Stimulated activated naive CD4-positive, alpha-beta T cell treated with Interleukin-2 at 50 U/mL for 16 hours (primary cell): ENCODE measurements around the gene RETSAT.
"Not testable (repeated sequence)": the region's sequence is repeated elsewhere in the genome, so short reads cannot be mapped to it uniquely, and the experiment has no call there.

Source experiments
- DNase-seq: peaks from one replicate; lab custom pipeline; 2025; lab: John Stamatoyannopoulos, UW

RETSAT gene

DNA sequence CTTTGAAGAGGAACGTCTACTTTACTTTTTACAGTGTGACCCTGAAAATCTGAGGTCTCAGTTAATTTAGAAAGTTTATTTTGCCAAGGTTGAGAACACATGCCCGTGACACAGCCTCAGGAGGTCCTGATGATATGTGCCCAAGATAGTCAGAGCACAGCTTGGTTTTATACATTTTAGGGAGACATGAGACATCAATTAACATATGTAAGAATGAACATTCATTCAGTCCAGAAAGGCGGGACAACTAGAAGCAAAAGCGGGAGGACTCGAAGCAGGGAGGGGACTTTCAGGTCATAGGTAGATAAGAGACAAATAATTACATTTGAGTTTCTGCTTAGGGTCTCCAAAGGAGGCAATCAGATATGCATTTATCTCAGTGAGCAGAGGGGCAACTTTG, 23.9 kb upstream of the RETSAT start:
- no peak for DNase-seq

GRCh38 chr2:85377083-85377482, 22.8 kb upstream of the RETSAT start:
- no peak for DNase-seq

DNA sequence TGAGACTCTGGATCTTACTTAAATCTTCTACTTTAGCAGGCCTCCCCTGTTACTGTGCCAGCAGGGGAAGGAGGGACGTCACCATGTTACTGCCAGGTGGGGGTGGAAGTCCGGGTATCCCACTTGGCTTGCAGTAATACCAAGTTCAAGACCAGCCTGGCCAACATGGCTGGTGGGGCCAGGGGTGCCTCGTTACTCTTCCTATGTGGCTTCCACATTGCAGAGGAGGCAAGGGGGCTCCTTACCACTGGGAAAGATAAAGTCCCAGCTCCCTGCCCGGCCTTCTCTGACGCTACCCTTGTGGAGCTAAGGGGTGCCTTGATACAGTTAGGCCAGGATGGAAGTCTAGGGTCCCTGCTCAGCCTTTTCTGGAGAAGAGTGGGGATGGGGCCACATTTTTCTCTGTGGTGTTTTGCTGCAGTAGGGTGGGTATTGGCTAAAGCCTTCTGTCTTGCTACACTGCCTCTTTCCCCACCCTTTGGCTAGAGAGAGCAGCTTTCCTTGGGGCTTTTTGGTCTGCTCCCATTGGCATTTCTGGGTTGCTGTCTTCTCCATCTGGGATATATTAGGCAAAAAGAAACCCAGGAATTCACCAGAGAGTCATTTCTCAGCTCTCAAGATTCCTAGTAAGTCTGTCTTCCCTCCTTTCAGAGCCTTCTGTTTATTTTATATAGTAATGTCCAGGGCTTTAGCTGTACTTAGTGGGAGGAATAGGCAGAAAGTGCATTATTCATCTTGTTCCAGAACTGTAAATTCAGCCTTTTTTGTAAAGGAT, 22.1 kb upstream of the RETSAT start:
- DNase-seq, result no peak

- no peak for DNase-seq
Measured at GRCh38 chr2:85371045-85371444, 16.7 kb upstream of the RETSAT start.

DNA sequence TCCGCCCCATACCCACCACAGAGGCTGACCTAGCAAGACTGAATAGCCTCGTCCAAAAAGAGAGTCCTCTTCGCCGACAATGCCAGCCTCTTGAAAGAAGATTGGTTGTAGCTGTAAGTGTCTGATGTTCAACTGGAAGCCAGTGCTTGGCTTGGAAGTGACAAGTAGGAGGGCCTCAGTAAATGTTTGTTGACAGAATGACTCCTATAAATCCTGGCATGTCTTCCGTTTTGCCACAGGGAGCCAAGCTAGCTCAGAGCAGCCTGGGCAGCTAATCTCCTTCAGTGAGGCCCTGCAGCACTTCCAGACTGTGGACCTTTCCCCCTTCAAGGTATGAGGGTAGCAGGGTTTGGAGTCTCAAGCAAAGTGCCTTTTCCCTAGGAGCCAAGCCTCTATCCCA, 15.2 kb upstream of the RETSAT start:
- no peak for DNase-seq

- no peak for DNase-seq
Measured at GRCh38 chr2:85368921-85369320, 14.6 kb upstream of the RETSAT start.

DNA sequence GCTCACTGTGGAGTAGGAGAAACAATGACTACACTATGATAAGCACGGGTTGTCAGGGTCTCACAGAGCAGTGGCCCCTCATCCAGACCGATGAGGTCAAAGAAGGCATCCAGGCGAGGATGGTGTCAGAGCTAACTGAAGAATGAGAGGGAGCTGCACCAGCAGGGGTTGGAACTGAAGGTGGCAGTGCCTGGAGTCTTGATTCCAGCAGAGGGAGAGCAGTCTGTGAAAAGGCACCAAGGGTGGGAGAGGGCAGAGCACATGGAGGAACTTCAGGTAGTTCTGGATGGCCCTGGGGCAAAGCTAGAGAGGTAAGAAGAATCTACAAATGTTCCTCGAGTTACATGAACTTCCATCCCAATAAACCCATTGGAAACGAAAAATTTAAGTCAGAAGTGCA, 12.9 kb upstream of the RETSAT start:
- DNase-seq, result no peak

DNA sequence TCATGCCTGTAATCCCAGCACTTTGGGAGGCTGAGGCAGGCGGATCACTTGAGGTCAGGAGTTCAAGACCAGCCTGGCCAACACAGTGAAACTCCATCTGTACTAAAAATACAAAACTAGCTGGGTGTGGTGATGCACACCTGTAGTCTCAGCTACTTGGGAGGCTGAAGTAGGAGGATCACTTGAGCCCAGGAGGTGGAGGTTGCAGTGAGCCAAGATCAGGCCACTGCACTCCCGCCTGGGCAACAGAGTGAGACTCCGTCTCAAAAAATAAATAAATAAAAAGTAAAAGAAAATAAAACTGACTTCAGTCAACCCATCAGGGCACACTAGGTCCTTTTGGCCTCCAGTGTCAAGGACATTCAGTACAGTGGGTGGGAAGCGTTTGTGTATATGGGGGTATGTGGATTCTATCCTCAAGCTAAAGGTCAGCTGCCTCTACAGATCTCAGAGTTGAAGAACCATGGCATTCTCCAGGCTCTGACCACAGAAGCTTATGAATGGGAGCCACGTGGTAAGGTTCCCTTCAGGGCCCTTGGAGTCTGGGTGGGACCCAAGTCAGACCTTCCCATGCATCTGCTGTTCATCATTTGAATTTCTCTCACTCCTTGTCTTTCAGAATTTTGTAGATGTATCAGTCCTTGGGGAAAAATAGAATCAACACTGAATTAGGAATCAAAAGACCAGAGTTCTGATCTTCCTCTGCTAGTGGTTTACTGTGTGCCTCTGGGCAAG, 8.5 kb upstream of the RETSAT start:
- DNase-seq, result not testable (repeated sequence)

DNA sequence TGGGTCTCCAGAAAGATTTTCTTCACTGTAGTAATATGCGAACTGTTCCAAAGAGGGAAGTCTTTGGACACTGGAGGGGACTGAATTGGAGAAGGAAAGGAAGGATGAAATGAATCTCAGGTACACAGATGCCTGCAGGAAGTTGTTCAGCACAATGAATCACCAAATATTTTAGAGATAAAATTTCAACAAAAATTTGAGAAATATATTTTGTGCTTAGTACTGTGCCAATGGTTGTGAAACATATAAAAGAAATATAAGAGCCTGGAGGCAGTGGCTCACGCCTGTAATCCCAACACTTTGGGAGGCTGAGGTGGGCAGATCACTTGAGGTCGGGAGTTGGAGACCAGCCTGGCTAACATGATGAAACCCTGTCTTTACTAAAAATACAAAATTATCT, 3.4 kb upstream of the RETSAT start:
- DNase-seq, result no peak

DNA sequence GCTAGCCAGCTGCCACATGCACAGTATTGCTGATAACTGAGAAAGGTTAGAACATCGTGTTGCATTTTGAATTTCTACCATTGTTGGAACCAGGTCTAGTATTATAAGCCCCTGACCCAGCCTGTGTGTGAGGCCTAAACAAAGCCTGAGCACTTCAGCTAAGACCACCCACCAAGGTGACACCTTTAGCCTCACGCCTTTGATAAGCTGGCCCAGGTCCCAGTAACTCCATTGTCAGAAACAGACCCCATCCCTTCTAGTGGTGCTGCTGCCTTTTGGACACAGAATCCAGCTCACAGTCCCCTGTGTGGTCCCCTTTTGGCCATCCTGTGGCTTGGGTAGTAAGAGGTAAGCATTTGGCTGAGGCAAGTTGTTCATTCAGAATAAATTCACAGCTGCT, 1.9 kb upstream of the RETSAT start:
- DNase-seq, result no peak

DNA sequence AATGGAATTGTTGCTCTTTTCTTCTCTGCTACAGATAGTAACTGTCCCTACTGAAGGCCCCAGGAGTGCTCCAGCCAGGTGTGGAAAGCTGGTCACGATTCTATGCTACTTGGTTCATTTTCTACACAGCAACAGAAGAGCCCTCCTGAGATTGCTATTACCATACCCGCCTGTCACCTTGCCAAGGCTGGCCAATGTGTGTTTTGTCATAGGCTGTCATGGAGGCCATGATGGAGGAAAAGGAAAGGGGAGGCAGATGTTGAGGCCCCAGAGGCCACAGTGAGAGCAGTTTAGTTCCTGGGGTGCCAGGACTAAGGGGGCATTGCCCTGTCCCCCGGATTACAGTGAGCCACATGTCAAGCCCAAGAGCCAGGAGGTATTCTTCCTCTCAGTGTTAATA, 1.2 kb upstream of the RETSAT start:
- no peak for DNase-seq

GRCh38 chr2:85355073-85355410, 714 bp upstream of the RETSAT start:
- DNase-seq, result no peak

DNA sequence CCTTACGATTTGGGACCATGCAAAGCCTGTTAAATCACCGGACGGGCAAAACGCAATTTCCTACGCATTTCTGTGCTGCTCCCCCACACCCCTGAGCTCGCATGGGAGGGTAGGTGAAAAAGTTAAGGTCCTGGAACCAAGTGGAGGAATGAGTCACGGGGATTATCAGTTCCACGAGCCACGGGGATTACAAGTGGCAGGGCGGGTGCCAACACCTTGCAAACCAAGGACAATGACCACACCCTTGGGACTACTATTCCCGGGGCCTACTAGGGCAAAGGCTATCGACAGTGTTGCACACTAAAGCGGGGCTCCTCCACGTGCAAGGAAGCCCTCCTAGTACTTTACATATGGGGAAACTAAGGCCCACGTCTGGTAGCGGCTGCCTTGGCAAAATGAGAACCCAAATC, 447 bp downstream of the RETSAT start:
- no peak for DNase-seq

- DNase-seq, result no peak
Measured at GRCh38 chr2:85347599-85347998, 6.7 kb downstream of the RETSAT start.

GRCh38 chr2:85344356-85344954, 9.9 kb downstream of the RETSAT start:
- DNase-seq, result no peak

DNA sequence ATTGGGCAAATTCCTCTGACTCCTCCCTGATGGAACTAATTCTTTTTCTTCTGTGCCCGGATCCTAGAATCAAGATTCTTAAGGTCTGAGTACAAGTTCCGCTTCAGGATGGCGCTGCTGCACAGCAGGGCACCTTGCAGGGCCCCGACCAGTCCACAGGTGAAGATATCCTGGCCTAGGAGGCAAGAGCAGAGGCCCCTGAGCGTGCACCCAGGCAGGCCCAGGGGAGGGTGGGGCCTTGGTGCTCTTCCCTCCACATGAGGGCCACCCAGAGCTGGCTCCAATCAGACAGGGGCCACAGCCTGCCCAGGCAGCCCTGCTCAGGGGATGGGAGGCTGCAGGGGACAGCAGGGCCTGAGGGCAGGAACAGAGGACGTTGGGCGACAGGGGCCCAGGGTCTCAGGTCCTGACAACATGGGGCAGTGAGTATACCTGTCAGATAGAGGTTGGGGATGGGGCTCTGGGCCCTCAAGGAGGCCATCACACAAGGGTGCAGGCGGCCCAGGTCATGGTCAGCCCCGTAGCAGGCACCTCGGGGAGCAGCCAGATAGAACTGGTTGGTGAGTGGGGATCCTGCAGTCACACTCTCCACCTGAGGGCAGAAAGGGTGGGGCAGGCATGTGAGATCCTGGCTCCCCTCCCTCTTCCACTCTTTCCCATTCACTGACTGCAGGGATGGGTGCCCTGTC, 11.0 kb downstream of the RETSAT start:
- DNase-seq, result not testable (repeated sequence)

GRCh38 chr2:85342156-85342555, 12.2 kb downstream of the RETSAT start:
- DNase-seq, result no peak

DNA sequence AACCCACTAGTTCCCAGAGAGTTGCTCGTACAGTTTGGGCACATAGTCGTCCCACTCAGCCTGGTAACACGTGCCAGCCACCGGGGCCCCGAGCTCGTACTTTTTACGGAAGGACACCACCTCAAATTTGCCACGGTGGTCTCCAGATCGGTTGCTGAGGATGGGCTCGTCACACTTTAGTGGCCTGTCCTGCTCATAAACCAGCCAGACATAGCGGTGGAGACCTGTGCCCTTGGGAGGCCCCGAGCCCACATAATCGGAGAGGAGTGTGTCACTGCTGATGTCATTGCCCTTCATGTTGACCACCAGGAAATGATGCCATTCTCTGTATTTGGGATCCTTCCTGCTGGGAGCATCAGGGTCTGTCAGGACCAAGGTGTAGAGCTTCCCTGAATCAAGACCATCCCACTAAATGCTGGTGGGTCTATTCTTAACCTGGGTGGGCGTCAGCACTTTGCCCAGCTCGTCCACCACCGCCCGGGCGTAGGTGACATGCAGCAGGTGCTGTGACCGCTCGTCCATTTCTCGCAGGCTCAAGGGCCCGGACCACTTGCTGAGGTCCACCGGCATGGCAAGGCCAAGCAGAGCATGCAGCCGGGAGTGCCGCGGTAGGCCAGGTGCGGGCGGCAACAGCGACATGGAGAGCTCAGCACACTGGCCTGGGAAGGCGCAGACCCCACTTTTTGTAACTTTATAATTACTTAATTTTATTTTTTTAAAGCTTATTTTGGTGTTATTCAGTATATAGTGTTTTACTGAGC, 12.9 kb downstream of the RETSAT start:
- no peak for DNase-seq

- no peak for DNase-seq
Measured at GRCh38 chr2:85340034-85340892, 14.1 kb downstream of the RETSAT start.

DNA sequence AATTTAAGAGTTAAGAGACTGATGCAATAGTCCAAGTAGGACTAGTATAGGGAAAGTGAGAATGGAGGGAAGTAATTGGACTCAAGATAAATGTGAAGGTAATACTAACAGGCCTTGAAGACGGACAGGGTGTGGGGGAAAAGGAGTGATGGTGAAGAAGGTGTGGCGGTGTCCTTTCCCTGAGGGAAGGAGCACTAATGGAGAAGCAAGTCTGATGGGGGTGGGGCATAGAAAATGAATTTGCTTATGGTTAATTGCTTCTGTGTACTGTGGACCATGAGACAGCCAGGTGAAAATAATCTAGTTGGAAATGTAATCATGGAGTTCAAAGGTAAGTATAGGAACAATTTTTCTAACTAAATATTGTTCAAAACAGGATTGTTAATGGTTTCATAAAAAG, 19.4 kb downstream of the RETSAT start:
- DNase-seq, result no peak

DNA sequence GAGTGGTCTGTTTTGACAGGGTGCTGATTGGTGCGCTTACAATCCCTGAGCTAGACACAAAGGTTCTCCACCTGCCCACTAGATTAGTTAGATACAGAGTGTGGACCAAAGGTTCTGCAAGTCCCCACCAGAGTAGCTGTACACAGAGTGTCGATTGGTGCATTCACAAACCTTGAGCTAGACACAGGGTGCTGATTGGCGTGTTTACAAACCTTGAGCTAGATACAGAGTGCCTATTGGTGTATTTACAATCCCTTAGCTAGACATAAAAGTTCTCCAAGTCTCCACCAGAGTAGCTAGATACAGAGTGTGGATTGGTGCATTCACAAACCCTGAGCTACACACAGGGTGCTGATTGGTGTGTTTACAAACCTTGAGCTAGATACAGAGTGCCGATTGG, 20.5 kb downstream of the RETSAT start:
- DNase-seq, result not testable (repeated sequence)
